ENCODE data around the gene OTUB1. TPM values are rescaled to one million over a fixed set of nuclear protein-coding genes. Genes with fewer than 3 reads are reported as not detected.
"Not testable (repeated sequence)": the region's sequence is repeated elsewhere in the genome, so short reads cannot be mapped to it uniquely, and the experiment has no call there.

The OTUB1 gene
- polyA plus RNA-seq, 1 donor (not counting 4 experiments of a cell fraction or from before 2014, with no cell fraction given): 106 TPM

- H3K4me3 ChIP-seq (ENCODE audit: control insufficient read depth in 2 of 3, extremely low read depth in 1 of 3, insufficient read depth in 2 of 3, low read depth in 1 of 3, low read length in 3 of 3): no peak overlapping the region
- H3K4me1 ChIP-seq (ENCODE audit: control insufficient read depth, extremely low read depth, insufficient read depth, low read length): peaks cover 17% of the 10 kb centered on the region
- no peak overlapping the region for H3K9ac ChIP-seq (ENCODE audit: control insufficient read depth, extremely low read depth, insufficient read depth, low read length)
- dilution Hi-C loops (cut with MboI; ENCODE audit: extremely low pct_ligation_motif_present, low sequenced_read_pairs): no loop called here
- H3K4me2 ChIP-seq (ENCODE audit: control insufficient read depth, extremely low read depth, insufficient read depth, low read depth, low read length): peak overlapping the region; percentile 56
- FAIRE-seq (peak; percentile 55), DNase-seq (ENCODE audit: low read depth, low spot score) (peak; percentile 62)
- no peak overlapping the region for H3K27ac ChIP-seq (ENCODE audit: control insufficient read depth, insufficient read depth, low read length)
- TF ChIP-seq EZH2 (IDR thresholded peaks at IDR 0.05; ENCODE audit: low read length) (no peak), CTCF (optimal IDR thresholded peaks at IDR 0.05 in 1 of 3, IDR thresholded peaks at IDR 0.05 in 1 of 3, conservative IDR thresholded peaks at IDR 0.05 in 1 of 3; ENCODE audit: extremely low read depth in 1 of 3, insufficient read depth in 2 of 3, low read length in 3 of 3) (no peak)
- no peaks in the 10 kb centered on the region for H4K20me1 ChIP-seq (ENCODE audit: control insufficient read depth, extremely low read depth, insufficient read depth, low read length)
- H3K9me3 ChIP-seq (ENCODE audit: control insufficient read depth, low read depth, low read length): no peaks in the 10 kb centered on the region
- H2AFZ ChIP-seq (ENCODE audit: control insufficient read depth, low read length): peak overlapping the region; percentile 15
- H3K27me3 ChIP-seq (ENCODE audit: control insufficient read depth, extremely low read depth, insufficient read depth, low read length): no peaks in the 10 kb centered on the region
- no peaks in the 10 kb centered on the region for H3K36me3 ChIP-seq (ENCODE audit: control insufficient read depth in 2 of 2, extremely low read depth in 1 of 2, insufficient read depth in 2 of 2, low read length in 2 of 2)
- peaks cover 2% of the 10 kb centered on the region for H3K9me1 ChIP-seq (ENCODE audit: control insufficient read depth, extremely low read depth, insufficient read depth, low read length)
- H3K79me2 ChIP-seq (ENCODE audit: control insufficient read depth, insufficient read depth, low read length): no peaks in the 10 kb centered on the region
Observed at GRCh38 chr11:63961608-63962412, 24.4 kb upstream of the OTUB1 start.

GRCh38 chr11:63963895-63964294 lies 22.3 kb upstream of the OTUB1 start:
- dilution Hi-C loops (cut with MboI; ENCODE audit: extremely low pct_ligation_motif_present, low sequenced_read_pairs); H4K20me1 ChIP-seq (ENCODE audit: control insufficient read depth, extremely low read depth, insufficient read depth, low read length); H2AFZ ChIP-seq (ENCODE audit: control insufficient read depth, low read length); FAIRE-seq; DNase-seq (ENCODE audit: low read depth, low spot score); H3K27me3 ChIP-seq (ENCODE audit: control insufficient read depth, extremely low read depth, insufficient read depth, low read length); H3K9ac ChIP-seq (ENCODE audit: control insufficient read depth, extremely low read depth, insufficient read depth, low read length); H3K4me2 ChIP-seq (ENCODE audit: control insufficient read depth, extremely low read depth, insufficient read depth, low read depth, low read length); H3K36me3 ChIP-seq (ENCODE audit: control insufficient read depth in 2 of 2, extremely low read depth in 1 of 2, insufficient read depth in 2 of 2, low read length in 2 of 2); H3K9me3 ChIP-seq (ENCODE audit: control insufficient read depth, low read depth, low read length); H3K79me2 ChIP-seq (ENCODE audit: control insufficient read depth, insufficient read depth, low read length); H3K27ac ChIP-seq (ENCODE audit: control insufficient read depth, insufficient read depth, low read length); H3K4me3 ChIP-seq (ENCODE audit: control insufficient read depth in 2 of 3, extremely low read depth in 1 of 3, insufficient read depth in 2 of 3, low read depth in 1 of 3, low read length in 3 of 3); H3K9me1 ChIP-seq (ENCODE audit: control insufficient read depth, extremely low read depth, insufficient read depth, low read length): not testable (repeated sequence)
- peaks cover 17% of the 10 kb centered on the region for H3K4me1 ChIP-seq (ENCODE audit: control insufficient read depth, extremely low read depth, insufficient read depth, low read length)
